ENCODE measurements around the gene GPATCH4. TPM values are rescaled to one million over a fixed set of nuclear protein-coding genes. Genes with fewer than 3 reads are reported as not detected.
"Not testable (repeated sequence)": the region's sequence is repeated elsewhere in the genome, so short reads cannot be mapped to it uniquely, and the experiment has no call there.

The GPATCH4 gene
- total RNA-seq (2014; rRNA removed; shearing (Covaris generic)), result 42.5 and 52.7 TPM in 2 replicates
- 30.9 and 34.9 TPM in 2 replicates for polyA plus RNA-seq (2015; cell fraction: cytosol; rRNA removed)
- 41.5 and 53.5 TPM in 2 replicates for polyA plus RNA-seq (2015; cell fraction: nucleus; rRNA removed)

DNA sequence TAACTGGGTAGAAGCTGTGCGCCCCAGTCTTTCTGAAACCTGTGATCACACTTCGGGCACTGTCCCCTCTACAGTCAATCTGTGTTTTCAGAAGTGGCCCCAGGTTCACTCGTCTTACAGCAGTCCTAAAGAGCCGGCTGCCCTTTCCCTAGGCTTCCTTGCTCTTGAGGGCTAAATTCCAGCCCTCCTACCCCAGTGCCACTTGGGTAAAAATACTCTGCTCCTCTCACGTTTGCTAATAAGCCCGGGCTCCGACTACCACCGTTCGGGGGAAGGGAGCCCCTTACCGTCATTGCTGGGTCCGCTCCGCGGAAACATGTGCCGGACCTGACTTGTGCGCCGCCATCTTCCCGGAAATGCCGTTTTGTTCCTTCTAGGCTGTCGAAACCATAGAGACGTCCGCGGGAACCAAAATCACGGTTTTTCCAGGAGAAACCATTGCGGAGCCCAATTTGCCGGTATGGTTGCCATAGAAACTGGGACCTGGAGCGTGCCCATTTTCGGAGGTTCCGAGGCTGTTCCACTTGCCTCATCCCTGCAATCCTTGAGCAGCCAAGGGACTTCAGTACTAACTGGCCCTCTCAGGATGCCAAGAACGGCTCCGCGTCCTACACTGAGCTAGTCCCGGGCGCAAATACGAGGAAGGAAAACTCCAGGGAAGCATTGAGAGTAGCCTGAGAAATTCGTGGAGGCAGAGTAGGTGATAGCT, at the start of gene GPATCH4:
Gene GPATCH4, minus strand, starts transcription at position 358 of the 709 bp plus-strand sequence.
- DNase-seq (ENCODE audit: low read depth), result peak; percentile 87

DNA sequence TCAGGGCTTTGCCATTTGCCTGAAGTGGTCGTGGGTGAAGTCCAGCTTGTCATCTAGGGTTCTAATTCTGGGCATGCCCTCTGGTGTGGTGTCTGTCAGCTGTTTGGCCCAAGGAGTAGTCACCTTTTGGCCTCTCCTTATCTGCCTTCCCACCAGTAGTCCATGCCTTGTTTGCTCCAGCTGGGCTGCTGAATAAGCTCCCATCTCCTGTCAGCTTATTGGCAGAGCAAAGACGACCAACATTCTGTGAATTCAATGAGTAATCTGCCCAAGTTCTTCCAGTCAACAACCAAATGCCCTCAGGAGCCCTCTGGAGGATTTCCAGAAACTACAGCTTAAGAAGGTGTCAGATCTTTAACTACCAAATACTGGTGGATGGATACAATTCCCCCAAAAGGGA, 47.7 kb upstream of the GPATCH4 start:
- DNase-seq (ENCODE audit: low read depth), result peak; percentile 45

GRCh38 chr1:156648496-156648895, 47.2 kb upstream of the GPATCH4 start:
- no peak for DNase-seq (ENCODE audit: low read depth)

DNA sequence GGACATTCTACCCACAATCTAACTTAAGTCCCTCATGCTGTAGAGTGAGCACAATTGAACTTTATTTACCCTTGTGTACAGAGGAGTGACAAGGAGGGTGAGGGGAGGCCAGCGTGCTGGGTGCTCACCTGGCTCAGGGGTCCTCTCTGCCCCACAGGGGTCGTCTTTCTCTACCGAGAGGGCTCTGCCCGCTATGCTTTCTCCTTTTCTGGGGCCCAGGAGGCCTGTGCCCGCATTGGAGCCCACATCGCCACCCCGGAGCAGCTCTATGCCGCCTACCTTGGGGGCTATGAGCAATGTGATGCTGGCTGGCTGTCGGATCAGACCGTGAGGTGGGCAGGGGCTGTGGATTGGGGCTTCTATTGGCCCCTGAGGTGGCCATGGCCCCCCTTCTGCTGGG, 46.1 kb upstream of the GPATCH4 start:
- no peak for DNase-seq (ENCODE audit: low read depth)

DNA sequence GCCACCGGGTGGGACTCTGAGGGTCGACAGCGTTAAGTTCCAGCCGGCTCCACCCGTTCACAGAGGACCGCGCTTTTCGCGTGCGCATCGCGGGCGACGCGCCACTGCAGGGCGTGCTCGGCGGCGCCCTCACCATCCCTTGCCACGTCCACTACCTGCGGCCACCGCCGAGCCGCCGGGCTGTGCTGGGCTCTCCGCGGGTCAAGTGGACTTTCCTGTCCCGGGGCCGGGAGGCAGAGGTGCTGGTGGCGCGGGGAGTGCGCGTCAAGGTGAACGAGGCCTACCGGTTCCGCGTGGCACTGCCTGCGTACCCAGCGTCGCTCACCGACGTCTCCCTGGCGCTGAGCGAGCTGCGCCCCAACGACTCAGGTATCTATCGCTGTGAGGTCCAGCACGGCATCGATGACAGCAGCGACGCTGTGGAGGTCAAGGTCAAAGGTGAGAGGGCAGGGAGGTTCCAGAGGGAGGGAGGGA, 45.5 kb upstream of the GPATCH4 start:
- no peak for DNase-seq (ENCODE audit: low read depth)

DNA sequence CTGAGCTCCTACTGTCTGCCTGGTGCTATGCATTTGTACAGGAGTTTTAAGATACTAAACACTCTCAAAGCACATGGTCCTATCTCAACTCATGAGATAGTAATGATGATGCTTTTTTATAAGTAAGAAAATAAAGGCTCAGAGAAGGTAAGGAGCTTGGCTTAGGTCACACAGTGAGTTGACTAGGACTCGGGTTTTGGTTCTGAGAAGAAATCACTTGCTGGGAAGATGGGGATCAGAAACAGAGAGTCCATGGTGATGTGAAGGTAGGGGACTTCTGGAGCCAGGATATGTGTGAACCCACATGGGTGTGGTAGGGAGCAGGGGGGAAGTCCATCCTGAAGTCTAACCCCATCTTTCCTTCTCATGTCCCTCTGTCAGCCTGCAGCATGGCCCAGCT, 44.4 kb upstream of the GPATCH4 start:
- no peak for DNase-seq (ENCODE audit: low read depth)

DNA sequence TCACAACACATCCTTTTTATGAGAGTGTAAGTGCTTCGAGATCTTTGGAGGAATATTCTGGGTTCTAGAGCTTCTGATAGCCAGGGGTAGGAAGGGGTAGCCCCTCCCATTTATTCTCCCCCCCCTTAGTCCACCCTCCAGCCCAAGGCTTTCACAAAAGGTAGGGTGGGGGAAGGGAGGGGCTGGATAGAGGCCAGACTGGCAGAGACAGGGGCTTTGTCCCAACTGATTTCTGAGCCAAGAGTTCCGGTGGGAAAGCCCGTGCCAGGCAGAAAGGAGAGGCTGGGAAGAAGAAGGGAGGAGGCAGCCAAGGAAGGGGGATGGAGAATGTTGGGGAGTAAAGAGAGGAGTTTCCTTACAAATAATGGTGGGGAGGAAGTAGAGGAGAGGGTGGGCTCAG, 43.8 kb upstream of the GPATCH4 start:
- no peak for DNase-seq (ENCODE audit: low read depth)

- no peak for DNase-seq (ENCODE audit: low read depth)
These were observed 43.4 kb upstream of the GPATCH4 start for GRCh38 chr1:156644640-156645039.

DNA sequence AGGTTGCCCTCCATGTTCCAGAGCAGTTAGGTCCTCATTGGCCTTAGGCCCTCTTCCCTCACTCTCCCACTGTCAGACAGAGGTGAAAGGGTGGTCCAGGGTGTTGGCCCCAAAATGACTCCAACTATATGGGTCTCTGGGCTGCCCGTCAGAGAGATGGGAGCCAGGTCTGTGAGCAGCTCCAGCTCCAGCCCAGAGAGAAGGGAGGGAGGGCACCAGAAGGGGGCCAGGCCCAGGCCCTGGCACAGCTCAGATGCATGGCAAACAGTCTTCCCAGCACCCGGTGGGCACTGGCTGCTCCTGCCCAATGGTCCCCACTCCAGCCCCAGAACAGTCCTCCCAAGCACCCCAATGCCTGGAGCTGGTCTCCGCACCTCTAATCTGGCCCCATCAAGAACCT, 42.9 kb upstream of the GPATCH4 start:
- DNase-seq (ENCODE audit: low read depth), result no peak

DNA sequence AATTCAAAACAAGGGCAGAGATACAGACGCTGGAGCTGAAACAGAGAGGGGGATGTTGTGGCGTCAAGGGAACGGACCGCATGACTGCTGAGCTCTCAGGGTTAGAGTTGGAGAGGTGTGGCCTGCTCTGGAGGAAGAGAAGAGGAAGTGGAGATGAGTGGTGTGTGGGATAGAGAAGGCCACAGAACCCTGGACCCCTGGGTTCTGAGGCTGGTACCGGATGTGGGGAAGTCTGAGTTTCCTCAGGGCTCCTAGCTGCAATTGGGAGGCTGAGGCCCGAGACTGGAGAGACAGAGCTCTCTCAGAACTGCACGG, 42.5 kb upstream of the GPATCH4 start:
- DNase-seq (ENCODE audit: low read depth), result no peak

- no peak for DNase-seq (ENCODE audit: low read depth)
These were observed 41.9 kb upstream of the GPATCH4 start for GRCh38 chr1:156643049-156643777.

GRCh38 chr1:156642265-156643048, 41.2 kb upstream of the GPATCH4 start:
- DNase-seq (ENCODE audit: low read depth), result no peak

DNA sequence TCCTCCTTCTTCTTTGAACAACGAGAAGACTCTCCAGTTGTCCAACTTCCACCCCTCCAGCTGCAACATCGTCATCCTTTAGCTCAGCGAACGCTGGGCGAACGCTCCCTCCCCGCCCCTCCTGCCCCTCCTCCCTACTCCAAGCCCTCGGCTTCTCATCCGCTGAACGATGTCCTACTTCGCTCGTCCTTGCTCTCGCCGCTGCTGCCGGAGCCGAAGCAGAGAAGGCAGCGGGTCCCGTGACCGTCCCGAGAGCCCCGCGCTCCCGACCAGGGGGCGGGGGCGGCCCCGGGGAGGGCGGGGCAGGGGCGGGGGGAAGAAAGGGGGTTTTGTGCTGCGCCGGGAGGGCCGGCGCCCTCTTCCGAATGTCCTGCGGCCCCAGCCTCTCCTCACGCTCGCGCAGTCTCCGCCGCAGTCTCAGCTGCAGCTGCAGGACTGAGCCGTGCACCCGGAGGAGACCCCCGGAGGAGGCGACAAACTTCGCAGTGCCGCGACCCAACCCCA, 40.5 kb upstream of the GPATCH4 start, which contains the start of gene BCAN:
Gene BCAN, plus strand, starts transcription at position 357 of the 504 bp plus-strand sequence. CDS start 3,938 bp downstream, outside the sequence.
- no peak for DNase-seq (ENCODE audit: low read depth)

- DNase-seq (ENCODE audit: low read depth), result no peak
These were observed 39.8 kb upstream of the GPATCH4 start for GRCh38 chr1:156640842-156641706.

DNA sequence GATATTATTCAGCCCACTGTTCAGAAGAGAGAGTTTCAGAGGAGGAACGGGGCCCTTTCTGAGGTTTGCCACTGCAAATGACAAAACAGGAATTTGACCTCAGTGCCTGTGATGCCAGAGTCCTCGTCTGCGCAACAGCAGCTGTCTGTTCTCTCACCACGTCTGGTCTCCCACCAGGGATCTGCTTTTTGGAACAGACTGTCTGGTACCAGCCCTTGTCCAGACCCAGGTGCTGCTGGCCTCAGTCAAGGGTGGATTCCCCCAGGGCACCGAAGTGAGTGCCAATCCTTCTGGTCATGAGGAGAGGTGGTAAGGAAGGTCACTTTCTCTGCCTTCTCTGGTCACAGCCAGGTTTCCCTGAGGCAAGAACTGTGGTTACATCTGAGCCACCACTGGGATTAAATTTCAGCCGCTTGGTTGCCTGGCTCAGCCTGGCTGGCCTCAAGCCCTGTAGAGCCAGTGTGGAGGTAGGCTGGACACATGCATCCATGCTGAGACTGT, 38.4 kb upstream of the GPATCH4 start:
- peak; percentile 50 for DNase-seq (ENCODE audit: low read depth)

DNA sequence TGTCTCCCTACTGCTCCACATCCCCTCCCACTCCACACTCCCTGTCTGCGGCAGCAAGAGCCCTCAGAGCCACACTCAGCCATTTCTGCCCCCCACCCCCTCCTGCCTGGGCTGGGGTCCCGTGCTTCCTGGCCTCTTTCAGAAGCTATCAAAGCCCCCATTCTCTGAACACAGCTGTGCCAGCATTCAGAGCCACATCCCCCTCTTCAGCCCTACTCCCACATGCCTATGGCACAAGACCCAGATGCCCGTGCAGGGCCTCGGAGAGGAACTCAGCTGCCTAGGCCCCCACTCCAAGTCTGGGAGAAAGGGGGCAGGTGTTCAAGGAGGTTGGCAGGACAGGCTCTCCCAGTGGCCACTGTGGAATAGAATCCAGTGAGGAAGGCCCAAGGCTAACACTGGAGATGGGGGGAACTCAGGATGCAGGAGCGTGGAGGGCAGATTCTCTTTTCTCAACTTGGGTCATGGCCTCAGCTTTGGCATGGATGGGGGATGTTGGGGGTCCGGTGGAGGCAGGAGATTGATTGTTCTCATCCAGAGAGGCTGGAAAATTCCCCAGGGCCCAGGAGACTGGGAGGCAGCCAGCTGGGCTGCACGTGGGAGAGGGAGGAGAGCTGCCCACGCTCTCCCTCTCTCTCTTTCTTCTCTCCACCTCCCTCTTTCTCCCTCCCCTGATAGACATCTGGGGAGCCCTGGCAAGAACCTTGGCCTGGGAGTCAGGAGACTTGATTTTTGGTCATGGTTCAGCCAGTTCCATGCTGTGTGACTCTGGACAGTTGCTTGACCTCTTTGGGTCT, 37.1 kb upstream of the GPATCH4 start:
- no peak for DNase-seq (ENCODE audit: low read depth)

DNA sequence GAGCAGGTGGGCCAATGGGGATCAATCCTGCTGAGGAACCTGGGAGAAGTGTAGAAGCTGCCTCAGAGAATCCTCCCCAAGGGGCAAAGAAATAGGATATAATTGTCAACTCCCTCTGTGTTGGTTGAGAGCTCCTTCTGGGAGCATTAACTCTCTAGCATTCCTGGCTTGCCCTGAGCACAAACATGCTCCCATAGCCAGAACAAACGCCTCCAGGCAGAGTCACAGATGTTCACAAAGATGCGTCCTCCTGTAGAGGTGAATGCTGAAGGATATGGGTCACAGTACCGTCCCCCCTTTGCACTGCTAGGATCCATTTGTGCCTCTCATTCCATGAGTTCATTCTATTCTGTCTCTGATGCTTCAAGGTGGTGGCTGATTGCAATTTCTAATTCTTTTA, 31.1 kb upstream of the GPATCH4 start:
- DNase-seq (ENCODE audit: low read depth), result no peak

DNA sequence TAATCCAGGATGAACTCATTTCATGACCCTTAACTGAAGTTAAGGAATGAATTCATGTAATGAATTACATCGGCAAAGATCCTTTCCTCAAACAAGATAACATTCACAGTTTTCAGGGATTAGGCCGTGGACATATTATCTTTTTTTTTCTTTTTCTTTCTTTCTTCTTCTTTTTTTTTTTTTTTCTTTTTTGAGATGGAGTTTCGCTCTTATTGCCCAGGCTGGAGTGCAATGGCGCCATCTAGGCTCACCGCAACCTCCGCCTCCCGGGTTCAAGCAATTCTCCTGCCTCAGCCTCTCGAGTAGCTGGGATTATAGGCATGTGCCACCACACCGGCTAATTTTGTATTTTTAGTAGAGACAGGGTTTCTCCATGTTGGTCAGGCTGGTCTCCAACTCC, 29.9 kb upstream of the GPATCH4 start:
- not testable (repeated sequence) for DNase-seq (ENCODE audit: low read depth)

- DNase-seq (ENCODE audit: low read depth), result no peak
These were observed 28.7 kb upstream of the GPATCH4 start for GRCh38 chr1:156629823-156630449.

Measured in HT1080 (cell line).